OCI-LY3 (cell line): Measurements from ENCODE around the gene GRK1.

Source experiments
- H2AFZ ChIP-seq: fragments of 200-600, 300-600 bp; shearing (Covaris generic); 2 replicates; pipeline ENCODE4 v1.6.0; 2014; ENCODE audit warnings: antibody characterized with exemption, low read depth, low read length
- H3K27ac ChIP-seq: fragments of 200-600, 300-600 bp; sonication (generic); 2 replicates; pipeline ENCODE4 v1.5.1; 2014; ENCODE audit warnings: mild to moderate bottlenecking, low read length, moderate library complexity, mixed read lengths
- H3K27me3 ChIP-seq: fragments of 200-600, 300-600 bp; sonication (generic); 2 replicates; pipeline ENCODE4 v1.6.1; 2014; ENCODE audit warnings: low read depth, low read length, mixed read lengths
- H3K36me3 ChIP-seq: fragments of 200-600, 300-600 bp; sonication (generic); replicated peaks from 2 replicates; pipeline ENCODE3; 2014; ENCODE audit warnings: low read depth, low read length, mixed read lengths
- H3K4me1 ChIP-seq: fragments of 300-600, 200-600 bp; sonication (generic); 2 replicates; pipeline ENCODE4 v1.6.1; 2014; ENCODE audit warnings: low read length, mixed read lengths
- H3K4me2 ChIP-seq: fragments of 200-600, 300-600 bp; sonication (generic); 2 replicates; pipeline ENCODE4 v1.6.1; 2014; ENCODE audit warnings: low read length, mixed read lengths
- H3K4me3 ChIP-seq: fragments of 300-600, 200-600 bp; sonication (generic); 2 replicates; pipeline ENCODE4 v1.5.1; 2014; ENCODE audit warnings: antibody characterized with exemption, mild to moderate bottlenecking, low read length, moderate library complexity
- H3K79me2 ChIP-seq: fragments of 300-600, 200-600 bp; shearing (Covaris generic); 2 replicates; pipeline ENCODE4 v1.6.1; 2014; ENCODE audit warnings: mild to moderate bottlenecking, low read length, mixed read lengths
- H3K9ac ChIP-seq: fragments of 300-600, 200-600 bp; shearing (Covaris generic); 2 replicates; pipeline ENCODE4 v1.6.0; 2014; ENCODE audit warnings: mild to moderate bottlenecking, low read length, moderate library complexity
- H3K9me3 ChIP-seq: fragments of 200-600, 300-600 bp; shearing (Covaris generic); 2 replicates; pipeline ENCODE4 v1.6.1; 2014; ENCODE audit warnings: low read length, mixed read lengths; ENCODE audit not compliant: insufficient read depth
- H4K20me1 ChIP-seq: fragments of 200-600, 300-600 bp; sonication (generic); 2 replicates; pipeline ENCODE4 v1.6.1; 2016; ENCODE audit warnings: low read length, mixed read lengths; ENCODE audit not compliant: insufficient read depth
- CTCF ChIP-seq: fragments of 200-600, 300-600 bp; sonication (generic); IDR thresholded peaks from 2 replicates; pipeline ENCODE4 v1.5.1; 2014; ENCODE audit warnings: antibody characterized with exemption, low read length, low read depth
- EZH2phosphoT487 ChIP-seq: fragments of 200-600 bp; shearing (Covaris generic); IDR thresholded peaks from 2 replicates; pipeline ENCODE4 v1.6.1; 2018; ENCODE audit warnings: antibody characterized with exemption, mixed run types, low read depth

GRK1 gene

GRCh38 chr13:113631341-113632095, 35.5 kb upstream of the GRK1 start:
- no peak for TF ChIP-seq EZH2phosphoT487
- TF ChIP-seq CTCF, result no peak
- Histone ChIP-seq H3K9me3 (no peaks in the 10 kb centered on the region), H3K4me2 (no peak overlapping the region), H2AFZ (no peak overlapping the region), H3K4me3 (no peak overlapping the region), H3K36me3 (peaks cover 84% of the 10 kb centered on the region), H3K79me2 (peaks cover 61% of the 10 kb centered on the region), H3K27me3 (no peaks in the 10 kb centered on the region), H3K9ac (no peak overlapping the region), H4K20me1 (peaks cover 54% of the 10 kb centered on the region), H3K27ac (no peak overlapping the region), H3K4me1 (no peaks in the 10 kb centered on the region)

- no peaks in the 10 kb centered on the region for H3K27me3 ChIP-seq
- peaks cover 85% of the 10 kb centered on the region for H3K36me3 ChIP-seq
- peaks cover 47% of the 10 kb centered on the region for H3K79me2 ChIP-seq
These were observed 34.1 kb upstream of the GRK1 start for GRCh38 chr13:113632706-113633484.

DNA sequence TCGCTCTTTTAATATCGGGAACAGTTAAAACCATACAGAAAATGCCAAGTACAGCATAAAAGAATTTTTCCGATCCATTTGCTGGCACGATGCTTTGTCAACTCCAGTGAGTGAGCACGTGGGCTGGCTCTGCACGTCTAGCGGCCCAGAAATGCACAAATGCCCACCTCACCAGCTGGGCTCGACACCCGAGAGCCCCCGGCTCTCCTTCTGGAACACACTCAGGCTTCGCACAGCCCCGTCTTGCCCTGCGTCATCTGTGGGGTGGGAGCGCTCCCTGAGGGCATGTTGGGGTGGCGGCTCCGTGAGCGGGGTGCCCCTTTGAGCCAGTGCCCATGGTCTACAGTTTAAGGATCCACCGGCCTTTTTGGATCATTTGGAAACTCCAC, 33.5 kb upstream of the GRK1 start:
- no peak overlapping the region for H3K9ac ChIP-seq
- H3K27me3 ChIP-seq, result no peaks in the 10 kb centered on the region
- H4K20me1 ChIP-seq, result peaks cover 36% of the 10 kb centered on the region
- peaks cover 41% of the 10 kb centered on the region for H3K79me2 ChIP-seq
- H3K4me2 ChIP-seq, result no peak overlapping the region
- peaks cover 90% of the 10 kb centered on the region for H3K36me3 ChIP-seq
- no peak overlapping the region for H3K27ac ChIP-seq
- no peak overlapping the region for H3K4me3 ChIP-seq
- no peaks in the 10 kb centered on the region for H3K4me1 ChIP-seq
- no peaks in the 10 kb centered on the region for H3K9me3 ChIP-seq
- H2AFZ ChIP-seq, result no peak overlapping the region
- no peak for TF ChIP-seq CTCF
- TF ChIP-seq EZH2phosphoT487, result no peak

More at GRCh38 chr13:113632706-113633484, 34.1 kb upstream of the GRK1 start:
- Histone ChIP-seq H3K4me2 (no peak overlapping the region), H3K9me3 (no peaks in the 10 kb centered on the region), H3K4me3 (no peak overlapping the region), H4K20me1 (peaks cover 40% of the 10 kb centered on the region), H3K27ac (no peak overlapping the region), H3K9ac (no peak overlapping the region), H2AFZ (no peak overlapping the region), H3K4me1 (no peaks in the 10 kb centered on the region)
- no peak for TF ChIP-seq CTCF
- no peak for TF ChIP-seq EZH2phosphoT487

- Histone ChIP-seq H3K9me3 (no peaks in the 10 kb centered on the region), H3K27me3 (no peaks in the 10 kb centered on the region), H3K4me3 (no peak overlapping the region), H2AFZ (no peak overlapping the region), H3K79me2 (peaks cover 35% of the 10 kb centered on the region), H3K27ac (no peak overlapping the region), H3K36me3 (peaks cover 89% of the 10 kb centered on the region), H3K4me1 (no peaks in the 10 kb centered on the region), H3K4me2 (no peak overlapping the region), H3K9ac (no peak overlapping the region), H4K20me1 (peaks cover 27% of the 10 kb centered on the region)
- no peak for TF ChIP-seq EZH2phosphoT487
These were observed 32.6 kb upstream of the GRK1 start for GRCh38 chr13:113634279-113635047.
